GM10847 (cell line): Measurements from ENCODE around the gene CD24.

ENCODE experiments used
- POLR2A ChIP-seq: IDR thresholded peaks from 2 replicates; pipeline ENCODE4 v1.6.1; 2011; ENCODE audit not compliant: insufficient read length; ENCODE audit errors: extremely low read depth

Gene CD24

DNA sequence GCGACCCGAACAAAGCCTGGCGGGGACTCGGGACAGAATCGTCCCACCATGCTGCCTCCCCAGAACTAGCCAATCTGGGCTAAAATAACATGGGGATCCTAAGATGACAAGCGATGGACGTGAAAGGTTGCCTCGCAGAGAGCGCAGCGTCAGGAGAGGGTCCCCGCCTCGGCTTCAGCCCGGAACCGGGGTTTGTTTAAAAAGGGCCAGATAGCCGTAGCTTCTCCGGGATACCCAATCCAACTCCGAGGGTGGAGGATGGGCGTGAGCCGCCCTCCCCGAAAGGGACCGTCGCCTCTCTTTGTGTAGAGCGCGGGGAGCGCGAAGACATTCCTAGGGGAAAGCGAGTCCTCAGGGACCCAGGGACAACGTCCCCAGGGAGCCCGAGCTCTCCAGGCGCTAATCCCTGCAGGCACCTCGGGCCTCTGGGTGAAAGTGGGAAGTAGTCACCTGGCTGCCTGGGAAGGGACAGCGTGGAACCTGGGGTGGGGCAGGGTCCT is 643 bp downstream of the CD24 start:
- no peak for TF ChIP-seq POLR2A

DNA sequence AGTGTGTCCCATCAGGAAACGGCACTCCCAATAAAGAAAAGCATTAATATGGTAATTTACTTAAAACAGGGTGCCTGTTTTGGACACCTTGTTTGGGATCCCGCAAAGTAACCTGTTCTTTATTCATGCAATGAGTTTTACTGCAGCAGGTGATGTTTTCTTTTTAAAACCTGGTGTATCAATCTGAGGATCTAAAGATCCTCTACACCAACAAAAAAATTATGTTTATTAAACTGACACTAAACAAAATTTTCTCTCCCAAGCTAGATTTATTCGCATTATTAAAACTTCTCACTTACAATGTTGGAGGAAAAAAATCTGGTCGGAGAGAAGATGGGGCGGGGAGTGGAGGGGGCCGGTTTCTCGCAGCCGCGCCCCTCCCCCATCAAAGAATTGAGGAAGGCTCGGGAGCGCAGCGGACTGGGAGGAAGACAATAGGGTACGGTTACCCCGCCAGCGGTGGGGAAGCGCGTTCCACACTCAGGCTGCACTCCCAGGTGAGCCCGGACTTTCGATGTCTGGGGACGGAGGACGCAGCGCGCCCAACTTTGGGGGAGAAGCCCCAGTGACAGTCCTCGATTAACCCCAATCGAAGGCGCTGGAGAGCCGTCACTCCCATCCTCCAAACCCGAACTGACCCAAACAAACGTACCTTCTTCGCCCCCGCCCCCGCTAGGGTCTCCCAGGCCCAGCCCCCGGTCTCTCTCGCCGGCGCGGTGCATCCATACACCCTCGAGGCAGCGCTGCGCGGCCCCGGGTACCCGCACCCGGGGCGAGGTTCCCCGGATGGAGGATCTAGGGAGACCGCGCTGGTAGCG is 1.3 kb downstream of the CD24 start:
- no peak for TF ChIP-seq POLR2A

DNA sequence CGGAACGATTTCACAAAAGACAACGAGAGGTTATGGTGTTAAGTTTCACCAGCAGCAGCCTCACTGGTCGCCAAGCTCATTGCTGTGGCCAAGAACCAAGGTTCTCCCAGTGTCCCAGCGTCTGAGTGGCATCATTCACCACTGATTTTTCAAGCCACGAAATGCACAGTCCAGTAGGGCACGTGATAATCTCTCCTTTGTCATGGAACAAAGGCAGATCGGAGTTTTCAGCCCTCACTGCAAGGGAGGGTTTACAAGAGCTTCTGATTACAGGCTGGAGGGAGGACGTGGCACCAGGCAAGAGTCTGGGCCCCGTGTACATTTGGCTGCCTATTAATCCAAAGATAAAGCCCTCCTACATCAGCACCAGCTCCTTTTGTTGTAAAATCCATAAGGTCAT is 2.0 kb downstream of the CD24 start:
- TF ChIP-seq POLR2A = no peak

DNA sequence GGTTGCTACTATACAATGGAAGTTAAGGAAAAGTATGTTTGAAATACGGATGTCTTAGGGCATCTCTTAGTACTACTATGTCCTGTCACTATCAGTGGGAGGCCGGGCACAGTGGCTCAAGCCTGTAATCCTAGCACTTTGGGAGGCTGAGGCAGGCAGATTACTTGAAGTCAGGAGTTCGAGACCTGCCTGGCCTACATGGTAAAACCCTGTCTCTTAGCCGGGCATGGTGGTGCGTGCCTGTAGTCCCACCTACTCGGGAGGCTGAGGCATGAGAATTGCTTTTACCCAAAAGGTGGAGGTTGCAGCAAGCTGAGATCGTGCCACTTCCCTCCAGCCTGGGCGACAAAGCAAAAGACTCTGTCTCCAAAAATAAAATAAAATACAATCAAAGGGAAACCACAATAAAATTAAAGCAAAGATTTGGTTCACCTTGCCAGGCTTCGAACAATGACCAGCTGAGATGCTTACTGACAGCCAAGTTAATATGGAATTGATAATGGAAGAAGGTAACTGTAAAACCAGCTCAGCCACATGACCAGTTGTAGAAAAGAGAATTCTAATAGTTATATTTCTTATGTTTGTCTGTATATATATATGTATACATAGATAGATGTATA is 6.5 kb downstream of the CD24 start:
- no peak for TF ChIP-seq POLR2A

DNA sequence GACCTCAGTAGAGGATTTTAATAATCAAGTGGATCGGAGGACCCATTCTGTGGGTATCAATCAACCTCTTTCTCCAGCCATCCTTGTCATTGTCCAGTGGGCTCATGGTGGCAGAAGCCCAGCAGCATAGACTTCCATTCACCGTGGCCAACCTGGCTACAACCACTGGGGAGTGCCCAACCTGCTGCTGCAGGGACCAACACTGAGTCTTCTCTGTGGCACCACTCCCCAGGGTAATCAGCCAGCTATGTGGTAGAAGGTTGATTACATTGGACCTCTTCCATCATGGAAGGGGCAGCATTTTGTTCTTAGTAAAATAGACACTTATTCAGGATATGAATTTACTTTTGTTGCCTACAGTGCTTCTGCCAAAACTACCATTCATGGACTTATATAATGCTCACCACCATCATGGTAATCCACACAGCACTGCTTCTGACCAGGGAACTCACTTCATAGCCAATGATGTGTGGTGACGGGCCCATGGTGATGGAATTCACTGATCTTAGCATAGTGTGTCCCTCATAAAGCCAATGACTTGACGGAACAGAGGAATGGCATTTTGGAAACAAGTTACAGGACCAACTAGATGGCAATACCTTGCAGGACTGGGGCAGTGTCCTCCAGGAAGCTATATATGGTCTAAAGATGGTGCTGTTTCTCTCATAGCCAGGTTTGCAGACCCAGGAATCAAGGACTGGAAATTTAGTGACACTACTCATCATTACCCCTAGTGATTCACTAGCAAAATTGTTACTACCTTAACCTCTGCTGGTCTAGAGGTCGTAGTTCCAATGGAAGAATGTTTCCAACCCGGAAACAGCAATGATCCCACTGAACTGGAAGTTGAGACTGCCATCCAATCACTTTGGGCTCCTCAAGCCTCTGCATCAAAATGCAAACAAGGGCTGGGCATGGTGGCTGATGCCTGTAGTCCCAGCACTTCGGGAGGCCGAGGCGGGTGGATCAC is 7.6 kb downstream of the CD24 start:
- TF ChIP-seq POLR2A = no peak

DNA sequence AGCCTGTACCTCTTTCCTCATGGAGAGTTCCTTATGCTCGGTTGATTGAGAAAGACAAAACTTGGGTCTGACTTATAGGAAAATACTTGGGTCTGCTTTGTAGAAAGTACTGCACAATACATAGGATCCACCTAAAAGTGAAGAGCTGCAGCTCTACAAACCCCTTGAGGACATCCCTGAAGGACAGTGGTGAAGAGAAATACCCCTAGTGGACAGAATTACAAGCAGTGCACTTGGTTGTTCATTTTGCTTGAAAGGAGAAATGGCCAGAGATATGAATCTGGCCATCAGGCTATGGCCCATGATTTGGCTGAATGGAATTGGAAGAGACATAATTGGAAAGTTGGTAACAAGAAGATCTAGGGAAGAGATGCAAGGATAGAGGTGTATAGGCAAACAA is 8.3 kb downstream of the CD24 start:
- no peak for TF ChIP-seq POLR2A

DNA sequence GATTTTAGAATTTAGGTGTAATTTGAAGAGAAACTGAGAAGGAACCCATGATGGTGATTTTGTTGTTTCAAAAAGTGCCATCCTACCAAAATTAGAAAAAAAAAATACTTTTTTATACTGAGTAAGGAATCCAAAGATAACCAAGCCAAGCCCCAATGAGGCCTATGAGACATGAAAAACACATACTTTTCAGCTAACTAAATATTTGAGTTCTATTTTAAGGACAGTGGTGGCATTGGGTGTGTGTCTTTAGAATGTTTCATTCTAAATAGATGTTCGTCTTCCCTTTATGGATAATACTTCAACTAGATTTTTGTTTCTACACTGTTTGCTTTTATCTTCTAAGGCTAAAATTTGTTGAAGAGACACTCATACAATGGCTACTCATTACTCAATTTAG is 9.6 kb downstream of the CD24 start:
- TF ChIP-seq POLR2A = no peak

DNA sequence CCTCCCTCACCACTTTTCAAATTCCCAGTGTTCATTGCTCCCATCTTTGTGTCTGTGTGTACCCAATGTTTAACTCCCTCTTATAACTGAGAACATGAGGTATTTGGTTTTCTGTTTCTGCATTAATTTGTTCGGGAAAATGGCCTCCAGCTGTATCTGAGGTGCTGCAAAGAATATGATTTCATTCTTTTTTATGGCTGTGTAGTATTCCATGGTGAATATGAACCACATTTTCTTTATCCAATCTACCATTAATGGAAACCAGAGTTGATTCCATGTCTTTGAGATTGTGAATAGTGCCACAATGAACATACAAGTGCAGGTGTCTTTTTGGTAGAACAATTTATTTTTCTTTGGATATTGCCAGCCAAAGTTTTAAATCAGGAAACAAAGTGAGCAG is 10.4 kb downstream of the CD24 start:
- no peak for TF ChIP-seq POLR2A

DNA sequence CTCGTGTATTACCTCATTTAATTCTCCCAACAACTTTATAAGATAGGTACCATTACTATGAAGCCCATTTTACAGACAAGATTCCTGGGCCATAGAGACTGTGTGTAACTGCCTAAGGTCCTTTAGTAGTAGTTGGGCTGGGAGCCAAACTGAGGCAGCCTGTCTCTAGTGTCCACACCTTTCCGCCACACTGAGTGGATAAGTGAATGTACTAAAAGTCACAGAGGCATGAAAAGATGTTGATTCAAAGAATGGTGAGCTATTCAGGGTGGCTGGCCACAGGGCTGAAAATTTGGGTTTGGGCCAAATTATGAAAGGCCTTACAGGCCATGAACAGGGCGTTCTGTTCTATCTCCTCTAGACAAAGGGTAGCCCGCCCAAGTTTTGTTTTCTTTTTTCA is 11.0 kb downstream of the CD24 start:
- no peak for TF ChIP-seq POLR2A

DNA sequence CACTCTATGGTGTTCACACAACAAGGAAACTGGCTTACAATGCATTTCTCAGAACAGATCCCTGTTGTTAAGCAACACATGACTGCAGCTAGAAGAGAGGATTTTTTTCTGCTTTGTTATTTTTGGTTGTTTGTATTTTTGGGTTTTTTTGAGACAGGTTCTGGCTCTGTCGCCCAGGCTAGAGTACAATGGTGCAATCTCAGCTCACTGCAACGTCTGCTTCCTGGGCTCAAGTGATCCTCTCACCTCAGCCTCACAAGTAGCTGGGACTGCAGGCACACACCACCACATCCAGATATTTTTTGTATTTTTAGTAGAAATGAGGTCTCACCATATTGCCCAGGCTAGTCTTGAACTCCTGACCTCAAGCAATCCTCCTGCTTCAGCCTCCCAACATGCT is 12.7 kb downstream of the CD24 start:
- TF ChIP-seq POLR2A = no peak

DNA sequence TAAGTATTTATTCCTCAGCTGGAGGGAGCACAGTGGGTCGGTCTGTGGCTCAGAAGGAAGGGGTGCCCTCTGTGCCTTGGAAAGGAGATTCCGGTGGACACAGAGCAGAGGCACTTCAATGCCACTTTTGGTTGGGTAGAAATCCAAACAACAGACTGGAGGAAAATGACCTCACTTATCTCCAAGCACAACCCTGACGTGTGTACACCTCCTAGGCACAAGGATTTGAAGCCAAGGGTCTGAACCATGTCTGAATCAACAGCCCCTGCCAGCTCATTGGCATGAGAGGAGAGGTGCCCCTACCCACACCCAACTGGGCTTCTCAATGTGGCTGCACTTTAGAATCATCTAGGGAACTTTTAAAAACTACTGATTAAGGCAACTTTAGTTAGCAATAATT is 13.4 kb downstream of the CD24 start:
- TF ChIP-seq POLR2A = no peak

DNA sequence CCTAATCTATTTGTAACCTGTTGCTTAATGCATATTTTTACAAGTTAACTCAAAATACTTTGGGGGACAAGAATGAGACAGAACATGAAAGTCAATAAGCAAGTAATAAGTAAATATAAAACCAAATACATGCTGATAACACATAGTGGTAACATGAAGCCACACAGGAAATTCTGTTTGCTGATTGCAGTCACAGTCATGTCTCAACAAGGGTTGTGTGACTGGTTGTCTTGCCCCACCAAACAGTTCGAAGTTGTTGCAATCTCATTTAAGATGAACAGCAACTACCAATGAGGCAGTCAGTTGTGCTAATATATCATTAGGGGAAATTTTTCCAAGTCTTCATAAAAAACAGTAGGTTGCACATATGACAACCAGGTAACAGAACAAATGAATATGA is 14.5 kb downstream of the CD24 start:
- TF ChIP-seq POLR2A = no peak

DNA sequence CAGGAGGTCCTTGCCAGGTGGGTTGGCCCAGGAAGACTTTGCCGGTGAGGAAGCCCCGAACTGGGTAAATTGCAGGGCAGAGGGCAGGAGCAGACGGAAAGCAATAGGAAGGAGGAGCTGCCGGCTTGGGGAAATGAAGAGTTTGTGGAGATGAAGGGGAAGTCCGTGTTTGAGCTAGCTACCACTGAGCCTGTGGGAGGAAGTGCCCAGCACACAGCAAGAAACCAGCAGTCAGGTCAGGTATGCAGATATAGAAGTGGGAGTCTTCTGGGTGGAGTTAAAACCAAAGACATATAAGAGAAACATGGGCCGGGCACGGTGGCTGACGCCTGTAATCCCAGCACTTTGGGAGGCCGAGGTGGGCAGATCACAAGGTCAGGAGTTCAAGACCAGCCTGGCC is 34.7 kb downstream of the CD24 start:
- no peak for TF ChIP-seq POLR2A

DNA sequence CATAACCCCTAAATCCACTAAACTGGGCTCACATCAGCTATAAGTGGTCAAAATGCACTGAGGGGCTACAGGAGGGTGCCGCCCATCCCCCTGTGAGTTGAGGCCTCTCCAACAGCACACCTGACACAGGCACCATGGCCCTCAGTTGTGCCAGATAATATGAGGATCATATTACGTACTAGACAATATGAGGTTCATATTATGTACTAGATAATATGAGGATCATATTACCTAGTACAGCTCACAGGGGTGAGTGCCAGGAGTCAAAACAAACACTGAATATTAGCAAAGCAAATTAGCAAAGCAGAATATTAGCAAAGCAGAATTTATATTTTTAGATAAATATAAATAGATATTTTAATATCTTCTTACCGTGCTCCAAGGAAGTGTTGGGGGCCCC is 35.3 kb downstream of the CD24 start:
- TF ChIP-seq POLR2A = no peak

DNA sequence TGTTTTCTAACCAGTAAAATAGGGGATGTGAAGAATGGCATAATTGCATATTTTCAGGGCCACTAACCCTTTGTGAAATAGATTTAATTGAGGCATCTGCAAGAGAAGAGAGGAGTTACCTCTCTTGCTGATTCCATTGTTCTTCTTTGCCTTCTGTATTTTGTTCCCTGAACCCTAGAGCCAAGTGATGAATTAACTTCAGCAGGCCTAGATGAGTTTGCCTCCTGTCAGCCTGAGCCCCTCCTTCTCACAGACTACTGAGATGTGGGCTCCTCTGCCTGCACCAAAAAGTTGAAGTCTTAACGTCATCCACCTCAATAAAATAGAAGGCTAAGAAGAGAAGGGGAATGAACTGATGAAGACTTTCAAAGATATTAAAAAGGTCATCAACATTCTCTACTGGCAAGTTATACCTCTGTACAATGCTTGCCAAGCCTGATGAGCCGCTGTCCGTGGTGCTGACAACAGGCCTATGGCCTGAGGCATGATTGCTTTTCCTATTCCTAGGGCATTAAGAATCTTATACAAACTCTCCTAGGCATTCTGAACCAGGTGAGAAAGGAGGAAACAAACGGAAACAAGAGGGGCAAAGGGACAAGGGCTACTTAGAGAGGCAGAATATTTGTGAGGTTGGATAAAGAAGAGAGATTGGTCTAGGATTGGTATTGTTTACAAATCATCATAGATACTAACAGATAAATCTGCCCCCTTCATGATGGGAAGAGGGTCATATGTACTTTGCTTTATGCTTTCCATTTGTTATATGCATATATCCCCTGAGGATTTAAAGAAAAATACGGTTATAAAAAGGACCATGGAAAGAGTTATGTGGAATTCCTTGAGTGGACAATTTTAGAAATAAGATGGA is 46.8 kb downstream of the CD24 start:
- no peak for TF ChIP-seq POLR2A
